Measurements from ENCODE around the gene INPP4A. TPM values are rescaled to one million over a fixed set of nuclear protein-coding genes. Genes with fewer than 3 reads are reported as not detected.

INPP4A gene
- total and polyA plus RNA-seq, 9 of the 15 experiments (the other 6 are each of a cell fraction or from before 2014, with no cell fraction given) = 1.8 to 15.7 (median 8.3) TPM

- no peak for TF ChIP-seq NR0B1 (IDR thresholded peaks at IDR 0.05; ENCODE audit: partially characterized antibody)
- TF ChIP-seq MLLT1 (IDR thresholded peaks at IDR 0.05) = no peak
- TF ChIP-seq GABPB2 (CRISPR knock-in tag; conservative IDR thresholded peaks at IDR 0.05) = no peak
- TF ChIP-seq HMGXB4 (CRISPR knock-in tag; IDR thresholded peaks at IDR 0.05) = no peak
- TF ChIP-seq RBM34 (IDR thresholded peaks at IDR 0.05; ENCODE audit: borderline replicate concordance, insufficient read depth, low read length) = no peak
- TF ChIP-seq SMARCB1 (IDR thresholded peaks at IDR 0.05; ENCODE audit: insufficient read length, low read depth) = no peak
- no peak; a peak in 1 of 4 replicates for TF ChIP-seq MAZ (CRISPR knock-in tag; conservative IDR thresholded peaks at IDR 0.05 in 1 of 2, IDR thresholded peaks at IDR 0.05 in 1 of 2)
- TF ChIP-seq ZNF507 (tag; conservative IDR thresholded peaks at IDR 0.05) = no peak
- 0 out of 2 replicates have a peak, but pooled peaks have one; percentile 43 for TF ChIP-seq ATF7 (IDR thresholded peaks at IDR 0.05)
- TF ChIP-seq PBX2 (CRISPR knock-in tag; IDR thresholded peaks at IDR 0.05; ENCODE audit: low read depth) = no peak
- TF ChIP-seq PBX2 (tag; conservative IDR thresholded peaks at IDR 0.05; ENCODE audit: low read depth) = peak; percentile 74
- TF ChIP-seq MLX (CRISPR knock-in tag; conservative IDR thresholded peaks at IDR 0.05) = no peak
- no peak for TF ChIP-seq HMG20B (CRISPR knock-in tag; IDR thresholded peaks at IDR 0.05)
- TF ChIP-seq ZFP36 (IDR thresholded peaks at IDR 0.05; ENCODE audit: low read depth, low read length, partially characterized antibody) = no peak
- no peak for TF ChIP-seq CHCHD3 (CRISPR knock-in tag; IDR thresholded peaks at IDR 0.05)
Observed at GRCh38 chr2:98507891-98508708, 63.4 kb downstream of the INPP4A start (continued).
